ENCODE results near the gene TCERG1L. TPM values are rescaled to one million over a fixed set of nuclear protein-coding genes. Genes with fewer than 3 reads are reported as not detected.

Gene TCERG1L
- total RNA-seq, 2 donors from 2014 or later: 4.0 to 4.2 TPM

GRCh38 chr10:131222986-131223385 is 88.5 kb downstream of the TCERG1L start:
- intact Hi-C loops (cut with DNase I): no loop called here
- 66 to 77% methylated on average over 14 to 15 of the region's 16 CpGs for WGBS, 2 donors
- no peak for ATAC-seq
- H3K9me3 ChIP-seq: no peaks in the 10 kb centered on the region
- no peaks in the 10 kb centered on the region for H3K4me1 ChIP-seq
- DNase-seq: no peak
- H3K36me3 ChIP-seq (replicated peaks in 1 of 2; ENCODE audit: insufficient read depth in 1 of 2, low read depth in 2 of 2): no peaks in the 10 kb centered on the region
- no peak overlapping the region for H3K4me3 ChIP-seq
- TF ChIP-seq POLR2A (IDR thresholded peaks at IDR 0.05): no peak
- TF ChIP-seq, protein P1, sequence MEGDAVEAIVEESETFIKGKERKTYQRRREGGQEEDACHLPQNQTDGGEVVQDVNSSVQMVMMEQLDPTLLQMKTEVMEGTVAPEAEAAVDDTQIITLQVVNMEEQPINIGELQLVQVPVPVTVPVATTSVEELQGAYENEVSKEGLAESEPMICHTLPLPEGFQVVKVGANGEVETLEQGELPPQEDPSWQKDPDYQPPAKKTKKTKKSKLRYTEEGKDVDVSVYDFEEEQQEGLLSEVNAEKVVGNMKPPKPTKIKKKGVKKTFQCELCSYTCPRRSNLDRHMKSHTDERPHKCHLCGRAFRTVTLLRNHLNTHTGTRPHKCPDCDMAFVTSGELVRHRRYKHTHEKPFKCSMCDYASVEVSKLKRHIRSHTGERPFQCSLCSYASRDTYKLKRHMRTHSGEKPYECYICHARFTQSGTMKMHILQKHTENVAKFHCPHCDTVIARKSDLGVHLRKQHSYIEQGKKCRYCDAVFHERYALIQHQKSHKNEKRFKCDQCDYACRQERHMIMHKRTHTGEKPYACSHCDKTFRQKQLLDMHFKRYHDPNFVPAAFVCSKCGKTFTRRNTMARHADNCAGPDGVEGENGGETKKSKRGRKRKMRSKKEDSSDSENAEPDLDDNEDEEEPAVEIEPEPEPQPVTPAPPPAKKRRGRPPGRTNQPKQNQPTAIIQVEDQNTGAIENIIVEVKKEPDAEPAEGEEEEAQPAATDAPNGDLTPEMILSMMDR (IDR thresholded peaks at IDR 0.05): no peak
- no peak overlapping the region for H3K27ac ChIP-seq
- H3K27me3 ChIP-seq: no peaks in the 10 kb centered on the region

- H3K27me3 ChIP-seq: no peaks in the 10 kb centered on the region
- no peaks in the 10 kb centered on the region for H3K36me3 ChIP-seq (replicated peaks in 1 of 2; ENCODE audit: insufficient read depth in 1 of 2, low read depth in 2 of 2)
- DNase-seq: no peak
- no peaks in the 10 kb centered on the region for H3K4me1 ChIP-seq
- no peak overlapping the region for H3K4me3 ChIP-seq
- TF ChIP-seq POLR2A (IDR thresholded peaks at IDR 0.05): no peak
- TF ChIP-seq, protein P1 (IDR thresholded peaks at IDR 0.05): no peak
- no peak overlapping the region for H3K27ac ChIP-seq
- 77 to 78% methylated on average over 22 to 23 of the region's 23 CpGs for WGBS, 2 donors
- ATAC-seq: no peak
- intact Hi-C loops (cut with DNase I): no loop called here
- H3K9me3 ChIP-seq: no peaks in the 10 kb centered on the region
These were observed 89.8 kb downstream of the TCERG1L start for GRCh38 chr10:131221632-131222277.

DNA sequence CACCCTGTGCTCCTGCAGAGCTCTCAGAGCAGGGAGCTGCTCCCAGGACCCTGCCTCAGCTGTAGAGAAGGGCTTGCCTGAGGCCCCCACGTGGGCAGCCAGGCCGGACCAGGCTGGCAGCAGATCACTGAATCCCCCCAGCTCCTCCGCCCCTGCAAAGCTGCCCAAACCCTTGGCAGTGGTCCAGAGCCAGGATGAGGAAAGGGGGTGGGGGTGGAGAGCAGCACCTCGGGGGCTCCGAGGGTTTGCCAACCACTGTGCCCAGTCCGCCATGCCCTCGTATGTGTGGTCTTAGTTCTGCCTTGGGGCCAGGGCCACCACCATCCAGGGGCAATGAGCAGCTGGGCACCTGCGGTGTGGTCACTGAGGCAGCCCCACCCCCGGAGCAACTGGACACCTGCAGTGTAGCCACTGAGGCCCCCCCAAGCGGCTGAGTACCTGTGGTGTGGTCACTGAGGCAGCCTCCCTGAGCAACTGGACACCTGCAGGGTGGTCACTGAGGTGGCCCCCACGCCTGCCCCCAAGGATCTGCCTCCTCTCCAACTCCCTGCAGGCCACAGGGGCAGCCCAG is 90.8 kb downstream of the TCERG1L start:
- intact Hi-C loops (cut with DNase I): no loop called here
- 68 to 96% methylated on average over 6 to 10 of the region's 11 CpGs for WGBS, 2 donors
- no peak for ATAC-seq
- no peak for TF ChIP-seq POLR2A (IDR thresholded peaks at IDR 0.05)
- TF ChIP-seq, protein P1 (IDR thresholded peaks at IDR 0.05): no peak
- Histone ChIP-seq H3K4me3 (no peak overlapping the region), H3K4me1 (no peaks in the 10 kb centered on the region), H3K27ac (no peak overlapping the region), H3K9me3 (no peaks in the 10 kb centered on the region), H3K27me3 (no peaks in the 10 kb centered on the region), H3K36me3 (replicated peaks in 1 of 2; ENCODE audit: insufficient read depth in 1 of 2, low read depth in 2 of 2) (no peaks in the 10 kb centered on the region)
- DNase-seq: no peak

DNA sequence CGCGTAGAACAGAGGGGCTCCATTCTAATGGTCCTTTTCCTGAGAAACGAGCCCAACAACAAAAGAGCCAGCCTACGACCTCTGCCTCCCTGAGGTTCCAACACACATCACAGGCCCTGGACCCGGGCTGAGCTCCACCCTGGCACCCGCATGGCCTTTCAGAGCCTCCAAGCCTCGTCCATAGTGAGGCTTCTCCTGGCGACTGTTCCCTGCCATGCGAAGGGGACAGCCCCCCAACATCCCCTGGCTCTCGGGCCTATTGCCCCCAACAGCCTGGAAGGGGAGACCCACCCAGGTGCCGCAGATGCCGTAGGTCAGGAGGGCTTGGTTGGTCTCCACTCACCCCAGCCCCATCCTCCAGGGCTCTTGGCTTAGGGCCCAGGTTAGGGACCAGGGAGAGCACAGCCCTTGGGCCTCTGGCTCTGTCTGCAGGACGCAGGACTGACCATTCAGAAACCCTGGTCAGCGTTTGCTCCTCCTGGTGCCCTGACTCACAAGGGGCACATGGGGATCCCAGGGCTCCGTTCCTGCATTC is 91.5 kb downstream of the TCERG1L start:
- TF ChIP-seq, protein P1 (IDR thresholded peaks at IDR 0.05): no peak
- no peak for TF ChIP-seq POLR2A (IDR thresholded peaks at IDR 0.05)
- WGBS, 2 donors: 80 to 83% methylated on average over 13 to 15 of the region's 15 CpGs
- no peak overlapping the region for H3K4me3 ChIP-seq
- DNase-seq (no peak), ATAC-seq (no peak)
- no peaks in the 10 kb centered on the region for H3K36me3 ChIP-seq (replicated peaks in 1 of 2; ENCODE audit: insufficient read depth in 1 of 2, low read depth in 2 of 2)
- no peak overlapping the region for H3K27ac ChIP-seq
- no peaks in the 10 kb centered on the region for H3K27me3 ChIP-seq
- H3K4me1 ChIP-seq: no peaks in the 10 kb centered on the region
- intact Hi-C loops (cut with DNase I): no loop called here
- H3K9me3 ChIP-seq: no peaks in the 10 kb centered on the region

DNA sequence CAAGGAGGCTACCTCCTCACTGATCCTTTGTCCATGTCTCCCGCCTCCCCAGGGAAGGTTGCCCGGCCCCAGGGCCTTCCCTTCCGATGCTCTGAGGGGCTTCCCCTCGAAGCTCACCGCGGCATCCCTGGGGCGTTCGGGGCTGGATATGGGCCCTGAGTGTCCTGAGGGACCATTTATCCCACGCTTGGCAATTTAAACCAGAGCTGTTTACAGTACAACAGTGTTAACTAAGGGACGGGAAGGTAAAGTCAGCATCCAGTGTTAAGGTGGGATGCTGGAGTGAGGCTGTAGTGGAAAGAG is 92.0 kb downstream of the TCERG1L start:
- Histone ChIP-seq H3K4me1 (no peaks in the 10 kb centered on the region), H3K27ac (no peak overlapping the region), H3K36me3 (replicated peaks in 1 of 2; ENCODE audit: insufficient read depth in 1 of 2, low read depth in 2 of 2) (no peaks in the 10 kb centered on the region), H3K4me3 (no peak overlapping the region), H3K27me3 (no peaks in the 10 kb centered on the region), H3K9me3 (no peaks in the 10 kb centered on the region)
- intact Hi-C loops (cut with DNase I): no loop called here
- DNase-seq: no peak
- no peak for ATAC-seq
- WGBS, 2 donors: 82 to 89% methylated on average over 6 to 10 of the region's 10 CpGs
- TF ChIP-seq, protein P1 (IDR thresholded peaks at IDR 0.05): no peak
- no peak for TF ChIP-seq POLR2A (IDR thresholded peaks at IDR 0.05)

Measured in body of pancreas (tissue), 4 donors.